ENCODE data around the gene ANKRD35. TPM values are rescaled to one million over a fixed set of nuclear protein-coding genes. Genes with fewer than 3 reads are reported as not detected.
"Not testable (repeated sequence)": the region's sequence is repeated elsewhere in the genome, so short reads cannot be mapped to it uniquely, and the experiment has no call there.

ANKRD35 gene
- total RNA-seq, 1 experiment from 2014 or later: not detected

GRCh38 chr1:145922266-145922665, 36.6 kb upstream of the ANKRD35 start (continued):
- TF ChIP-seq MAX (IDR thresholded peaks at IDR 0.05) (no peak), FOSL1 (IDR thresholded peaks at IDR 0.05; ENCODE audit: low read depth) (no peak), CEBPB (IDR thresholded peaks at IDR 0.05; ENCODE audit: low read depth) (no peak), SIN3A (IDR thresholded peaks at IDR 0.05; ENCODE audit: low read depth) (no peak)

DNA sequence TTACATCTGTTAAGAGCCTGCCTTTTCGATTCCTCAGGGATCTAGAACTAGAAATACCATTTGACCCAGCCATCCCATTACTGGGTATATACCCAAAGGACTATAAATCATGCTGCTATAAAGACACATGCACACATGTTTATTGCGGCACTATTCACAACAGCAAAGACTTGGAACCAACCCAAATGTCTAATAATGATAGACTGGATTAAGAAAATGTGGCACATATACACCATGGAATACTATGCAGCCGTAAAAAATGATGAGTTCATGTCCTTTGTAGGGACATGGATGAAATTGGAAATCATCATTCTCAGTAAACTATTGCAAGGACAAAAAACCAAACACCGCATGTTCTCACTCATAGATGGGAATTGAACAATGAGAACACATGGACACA, 34.6 kb upstream of the ANKRD35 start:
- H2AFZ ChIP-seq (ENCODE audit: low read depth, low read length, poor library complexity, severe bottlenecking); H3K79me2 ChIP-seq (ENCODE audit: insufficient read depth, low read length); ATAC-seq; RAD21 ChIA-PET (ENCODE audit: low non-redundant PET in 1 of 2, low total read pairs in 2 of 2, uncharacterized antibody in 2 of 2, unreplicated experiment in 2 of 2); H3K9me3 ChIP-seq (ENCODE audit: control insufficient read depth in 1 of 2, insufficient read depth in 1 of 2, low read depth in 1 of 2, low read length in 2 of 2); H3K36me3 ChIP-seq (ENCODE audit: control insufficient read depth in 1 of 2, insufficient read depth in 2 of 2, low read length in 2 of 2); H3K27me3 ChIP-seq (ENCODE audit: insufficient read depth, low read length); H3K9me2 ChIP-seq (ENCODE audit: insufficient read depth); H3K9ac ChIP-seq (ENCODE audit: low read length); CTCF ChIA-PET; H3K4me3 ChIP-seq (replicated peaks in 1 of 2; ENCODE audit: low read depth in 1 of 2, low read length in 2 of 2); intact Hi-C loops (cut with micrococcal nuclease); BruUV-seq (replicated peaks); POLR2A ChIA-PET; H4K20me1 ChIP-seq (ENCODE audit: insufficient read depth); DNase-seq (ENCODE audit: low read depth, low spot score): not testable (repeated sequence)
- Histone ChIP-seq H3K27ac (ENCODE audit: low read depth, low read length) (peak overlapping the region; percentile 62; the same call in 1 of the 2 replicates), H3K4me1 (ENCODE audit: control insufficient read depth in 1 of 2, insufficient read depth in 2 of 2, low read length in 2 of 2) (peaks cover 9 to 25% of the 10 kb centered on the region in 2 experiments; a peak in 3 of 4 replicates), H3K4me2 (ENCODE audit: low read length) (peak overlapping the region; percentile 82; the same call in 1 of the 2 replicates)

DNA sequence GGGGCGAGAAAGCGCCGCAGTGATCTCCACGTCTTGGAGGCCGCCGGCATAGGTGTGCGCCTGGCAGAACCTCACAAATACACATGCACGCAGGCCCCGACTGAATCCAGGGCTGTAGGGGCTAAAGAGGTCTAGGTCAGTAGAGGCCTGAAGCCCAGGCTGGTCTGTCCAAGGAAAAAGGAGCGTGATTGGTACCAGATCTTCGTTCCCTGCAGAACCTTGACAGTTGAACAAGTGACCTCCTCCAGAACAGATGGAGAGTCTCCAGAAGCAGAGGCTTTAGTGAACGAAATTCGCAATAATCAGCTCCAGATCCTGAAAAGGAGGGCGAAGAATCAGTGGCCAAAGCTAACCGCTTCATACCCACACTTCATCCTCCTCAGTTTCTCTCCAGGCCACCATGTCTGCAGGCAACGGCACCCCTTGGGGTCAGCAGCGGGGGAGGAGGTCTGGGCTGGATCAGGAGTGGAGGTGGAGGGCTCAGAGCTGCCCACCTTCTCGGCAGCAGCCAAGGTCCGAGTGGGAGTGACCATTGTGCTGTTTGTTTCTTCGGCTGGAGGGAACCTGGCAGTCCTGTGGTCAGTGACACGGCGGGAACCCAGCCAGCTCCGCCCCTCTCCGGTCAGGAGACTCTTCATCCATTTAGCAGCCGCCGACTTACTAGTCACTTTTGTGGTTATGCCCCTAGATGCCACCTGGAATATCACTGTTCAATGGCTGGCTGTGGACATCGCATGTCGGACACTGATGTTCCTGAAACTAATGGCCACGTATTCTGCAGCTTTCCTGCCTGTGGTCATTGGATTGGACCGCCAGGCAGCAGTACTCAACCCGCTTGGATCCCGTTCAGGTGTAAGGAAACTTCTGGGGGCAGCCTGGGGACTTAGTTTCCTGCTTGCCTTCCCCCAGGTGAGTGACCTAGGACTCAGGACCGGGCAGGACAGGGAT, 33.6 kb upstream of the ANKRD35 start:
- 0 out of 2 replicates have a peak, but pooled peaks have one; percentile 1 for TF ChIP-seq ZFX (IDR thresholded peaks at IDR 0.05)
- peak; percentile 58 for TF ChIP-seq SIN3A (IDR thresholded peaks at IDR 0.05; ENCODE audit: low read depth)
- TF ChIP-seq JUND (IDR thresholded peaks at IDR 0.05): no peak

More for the DNA sequence above, 33.6 kb upstream of the ANKRD35 start:
- Histone ChIP-seq H3K36me3 (ENCODE audit: control insufficient read depth in 1 of 2, insufficient read depth in 2 of 2, low read length in 2 of 2) (peaks cover 0 to 7% of the 10 kb centered on the region in 2 experiments; a peak in 1 of 4 replicates), H2AFZ (ENCODE audit: low read depth, low read length, poor library complexity, severe bottlenecking) (no peak overlapping the region), H3K79me2 (ENCODE audit: insufficient read depth, low read length) (no peaks in the 10 kb centered on the region; the same call in 1 of the 2 replicates), H3K9ac (ENCODE audit: low read length) (peak overlapping the region; percentile 78), H3K27me3 (ENCODE audit: insufficient read depth, low read length) (no peaks in the 10 kb centered on the region), H3K4me3 (replicated peaks in 1 of 2; ENCODE audit: low read depth in 1 of 2, low read length in 2 of 2) (peak overlapping the region; percentile 74 to 95), H3K9me3 (ENCODE audit: control insufficient read depth in 1 of 2, insufficient read depth in 1 of 2, low read depth in 1 of 2, low read length in 2 of 2) (no peaks in the 10 kb centered on the region), H3K4me2 (ENCODE audit: low read length) (peak overlapping the region; percentile 82), H3K27ac (ENCODE audit: low read depth, low read length) (peak overlapping the region; percentile 62), H4K20me1 (ENCODE audit: insufficient read depth) (no peaks in the 10 kb centered on the region), H3K4me1 (ENCODE audit: control insufficient read depth in 1 of 2, insufficient read depth in 2 of 2, low read length in 2 of 2) (peaks cover 9 to 25% of the 10 kb centered on the region in 2 experiments; a peak in 3 of 4 replicates), H3K9me2 (ENCODE audit: insufficient read depth) (no peaks in the 10 kb centered on the region)
- TSS peak; percentile 43 for BruUV-seq (replicated peaks)
- RAD21 ChIA-PET (ENCODE audit: low non-redundant PET in 1 of 2, low total read pairs in 2 of 2, uncharacterized antibody in 2 of 2, unreplicated experiment in 2 of 2): interaction anchor here in 1 of 2 experiments (0.7 to 1.0 kb wide), 2 partner anchors 27 to 74 kb away, joined by 3 to 4 read pairs; partner anchors contain the start of gene NUDT17
- DNase-seq (ENCODE audit: low read depth, low spot score): peak; percentile 29
- CTCF ChIA-PET: interaction anchor here (1.0 to 1.3 kb wide), 3 partner anchors 8 to 27 kb away, joined by 4 to 7 read pairs (median 5); partner anchors contain the start of genes ITGA10 and RBM8A
- intact Hi-C loops (cut with micrococcal nuclease): loop anchor here (5.0 kb wide), 1 partner anchor 43 kb away; the partner anchor contains the start of genes ANKRD34A and POLR3GL
- POLR2A ChIA-PET: interaction anchor here (0.8 to 1.9 kb wide), 3 partner anchors 8 to 61 kb away, joined by 5 to 9 read pairs (median 7); partner anchors contain the start of genes PIAS3 and RBM8A
- peak; percentile 89 for ATAC-seq

Data from HCT116 (cell line).